Cardiac muscle cell (in vitro differentiated cells and primary cell): ENCODE measurements around the gene KIF3B. TPM values are rescaled to one million over a fixed set of nuclear protein-coding genes. Genes with fewer than 3 reads are reported as not detected.
A peak's percentile ranks its signal among the peaks of the same experiment; 100 is the strongest.

ENCODE experiments used
- DNase-seq, 2 donors: peaks; one replicate each; pipeline versions ENCODE4 v3.0.0 to v3.0.0-alpha.2; 2010 to 2017; ENCODE audit warnings: low read depth in 1 of 2, low spot score in 1 of 2
- H3K27ac ChIP-seq: fragments of 200-600 bp; sonication (generic); 2 replicates; pipeline ENCODE4 v1.5.1; 2016
- H3K27me3 ChIP-seq: fragments of 200-600 bp; sonication (generic); 2 replicates; pipeline ENCODE4 v1.6.0; 2016; ENCODE audit warnings: control low read depth
- H3K36me3 ChIP-seq: fragments of 200-600 bp; sonication (generic); 2 replicates; pipeline ENCODE4 v1.5.1; 2016; ENCODE audit warnings: control low read depth
- H3K4me1 ChIP-seq: fragments of 200-600 bp; sonication (generic); 2 replicates; pipeline ENCODE4 v1.8.1; 2017; ENCODE audit warnings: low read depth, mild to moderate bottlenecking, mixed run types
- H3K4me3 ChIP-seq: fragments of 200-600 bp; sonication (generic); 2 replicates; pipeline ENCODE4 v1.5.1; 2016; ENCODE audit warnings: mild to moderate bottlenecking
- H3K9me3 ChIP-seq: fragments of 200-600 bp; sonication (generic); 2 replicates; pipeline ENCODE4 v1.5.1; 2017; ENCODE audit warnings: low read depth, mild to moderate bottlenecking, control low read depth
- CTCF ChIP-seq: IDR thresholded peaks from 2 replicates; pipeline ENCODE4 v1.5.1; 2012; ENCODE audit warnings: low read depth, mild to moderate bottlenecking, low read length
- polyA plus RNA-seq: library from polyadenylated mRNA; unstranded; fragments of >200 nt; fragmentation: Nextera tagmentation; extraction: Ambion mirVana; gene quantifications from 2 replicates; pipeline ENCODE4 v1.2.1, GENCODE V29; 2016
- total RNA-seq: library from RNA; depleted of rRNA; stranded (reverse); fragments of >200 nt; gene quantifications from 2 replicates; pipeline ENCODE4 v1.2.3, GENCODE V29; 2016

KIF3B gene
- 13.0 and 13.2 TPM in 2 replicates for total RNA-seq
- 4.7 and 6.2 TPM in 2 replicates for polyA plus RNA-seq

- Histone ChIP-seq H3K4me1 (peaks cover 3% of the 10 kb centered on the region), H3K36me3 (no peaks in the 10 kb centered on the region), H3K27me3 (peaks cover 6% of the 10 kb centered on the region), H3K4me3 (peak within 1 kb of the TSS; percentile 98), H3K9me3 (no peaks in the 10 kb centered on the region), H3K27ac (no peak within 1 kb of the TSS)
- no peak for TF ChIP-seq CTCF
- peak; percentile 90 to 93 for DNase-seq
Observed at GRCh38 chr20:32277361-32278198, at the start of gene KIF3B. TSS of gene KIF3B (plus strand) at chr20:32277651. CDS start at chr20:32309778, 32,127 bp downstream.

- Histone ChIP-seq H3K27me3 (no peaks in the 10 kb centered on the region), H3K9me3 (no peaks in the 10 kb centered on the region), H3K36me3 (peaks cover 27% of the 10 kb centered on the region), H3K4me3 (no peak overlapping the region), H3K4me1 (no peaks in the 10 kb centered on the region), H3K27ac (no peak overlapping the region)
- no peak for TF ChIP-seq CTCF
- DNase-seq: peak in 1 of 2 donors; percentile 80
Observed at GRCh38 chr20:32227744-32228688, 49.4 kb upstream of the KIF3B start.

GRCh38 chr20:32229251-32229747 lies 48.2 kb upstream of the KIF3B start:
- TF ChIP-seq CTCF: no peak
- H3K27me3 ChIP-seq: no peaks in the 10 kb centered on the region
- no peak for DNase-seq
- peaks cover 27% of the 10 kb centered on the region for H3K36me3 ChIP-seq
- no peaks in the 10 kb centered on the region for H3K9me3 ChIP-seq
- H3K4me1 ChIP-seq: no peaks in the 10 kb centered on the region
- H3K4me3 ChIP-seq: no peak overlapping the region
- H3K27ac ChIP-seq: no peak overlapping the region

- Histone ChIP-seq H3K4me3 (no peak overlapping the region), H3K9me3 (no peaks in the 10 kb centered on the region), H3K36me3 (peaks cover 27% of the 10 kb centered on the region), H3K27me3 (no peaks in the 10 kb centered on the region), H3K4me1 (no peaks in the 10 kb centered on the region), H3K27ac (no peak overlapping the region)
- no peak for DNase-seq
- TF ChIP-seq CTCF: no peak
Observed at GRCh38 chr20:32230707-32231106, 46.7 kb upstream of the KIF3B start.

- no peak for TF ChIP-seq CTCF
- Histone ChIP-seq H3K4me1 (no peaks in the 10 kb centered on the region), H3K27me3 (no peaks in the 10 kb centered on the region), H3K36me3 (peaks cover 27% of the 10 kb centered on the region), H3K9me3 (no peaks in the 10 kb centered on the region), H3K4me3 (no peak overlapping the region), H3K27ac (no peak overlapping the region)
- DNase-seq: no peak
Observed at GRCh38 chr20:32231245-32231644, 46.2 kb upstream of the KIF3B start.
